NCI-H2227 (cell line): ENCODE data around the gene KIF20A.
A peak's percentile ranks its signal among the peaks of the same experiment; 100 is the strongest.
"Not testable (repeated sequence)": the region's sequence is repeated elsewhere in the genome, so short reads cannot be mapped to it uniquely, and the experiment has no call there.

Source experiments
- DNase-seq: peaks from one replicate; lab custom pipeline; 2025; ENCODE audit not compliant: unreplicated experiment; lab: John Stamatoyannopoulos, UW

Gene KIF20A

GRCh38 chr5:138182808-138183207, 3.9 kb downstream of the KIF20A start:
- no peak for DNase-seq

GRCh38 chr5:138186002-138186447, 7.1 kb downstream of the KIF20A start:
- no peak for DNase-seq

GRCh38 chr5:138188626-138189025, 9.7 kb downstream of the KIF20A start:
- DNase-seq, result no peak

GRCh38 chr5:138192826-138193225, 13.9 kb downstream of the KIF20A start:
- DNase-seq, result no peak

GRCh38 chr5:138193859-138194258, 14.9 kb downstream of the KIF20A start:
- not testable (repeated sequence) for DNase-seq

- DNase-seq, result no peak
These were observed 32.1 kb downstream of the KIF20A start for GRCh38 chr5:138210985-138211384.

GRCh38 chr5:138212828-138213160, 33.9 kb downstream of the KIF20A start:
- no peak for DNase-seq

GRCh38 chr5:138213161-138214029, 34.5 kb downstream of the KIF20A start, which contains the start of gene CDC23:
Gene CDC23, minus strand, starts transcription at chr5:138213323. Its CDS starts 11 bp downstream, at chr5:138213312.
- peak; percentile 97 for DNase-seq

GRCh38 chr5:138216799-138217198, 37.9 kb downstream of the KIF20A start:
- DNase-seq, result no peak

GRCh38 chr5:138223532-138223931, 44.6 kb downstream of the KIF20A start:
- no peak for DNase-seq

- DNase-seq, result no peak
These were observed 45.8 kb downstream of the KIF20A start for GRCh38 chr5:138224712-138225111.

- no peak for DNase-seq
These were observed 48.0 kb downstream of the KIF20A start for GRCh38 chr5:138226910-138227309.

GRCh38 chr5:138229387-138229786, 50.5 kb downstream of the KIF20A start:
- no peak for DNase-seq

GRCh38 chr5:138230261-138230660, 51.3 kb downstream of the KIF20A start:
- no peak for DNase-seq

- DNase-seq, result peak; percentile 71
These were observed 52.2 kb downstream of the KIF20A start for GRCh38 chr5:138230981-138231589.

GRCh38 chr5:138233280-138233679, 54.4 kb downstream of the KIF20A start:
- DNase-seq, result no peak

GRCh38 chr5:138234651-138235050, 55.7 kb downstream of the KIF20A start:
- no peak for DNase-seq
